Measurements from ENCODE around the gene ZFAND3.
"Not testable (repeated sequence)": the region's sequence is repeated elsewhere in the genome, so short reads cannot be mapped to it uniquely, and the experiment has no call there.

DNA sequence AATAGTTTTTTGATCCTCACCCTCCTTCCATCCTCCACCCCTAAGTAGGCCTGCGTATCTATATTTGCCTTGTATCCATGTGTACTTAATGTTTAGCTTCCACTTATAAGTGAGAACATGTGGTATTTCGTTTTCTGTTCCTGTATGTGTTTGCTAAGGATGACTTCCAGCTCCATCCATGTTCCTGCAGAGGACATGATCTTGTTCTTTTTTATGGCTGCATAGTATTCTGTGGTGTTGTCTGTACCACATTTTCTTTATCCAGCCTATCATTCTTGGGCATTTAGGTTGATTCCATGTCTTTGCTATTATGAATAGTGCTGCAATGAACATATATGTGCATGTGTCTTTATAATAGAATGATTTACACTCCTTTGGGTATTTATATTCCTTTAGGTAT, 129.1 kb downstream of the ZFAND3 start:
- not testable (repeated sequence) for TF ChIP-seq EGR1 (IDR thresholded peaks at IDR 0.05; ENCODE audit: low read depth); YY1 (IDR thresholded peaks at IDR 0.05; ENCODE audit: extremely low read depth, insufficient replicate concordance, low read depth, low read length); EZH2phosphoT487 (IDR thresholded peaks at IDR 0.05; ENCODE audit: borderline replicate concordance); POLR2A (IDR thresholded peaks at IDR 0.05; ENCODE audit: borderline replicate concordance, extremely low read depth, insufficient read depth, insufficient read length); FOSL1 (IDR thresholded peaks at IDR 0.05; ENCODE audit: low read depth); POLR2AphosphoS5 (IDR thresholded peaks at IDR 0.05; ENCODE audit: low read depth, low read length); RAD21 (IDR thresholded peaks at IDR 0.05; ENCODE audit: low read depth); ZFX (IDR thresholded peaks at IDR 0.05)
- TF ChIP-seq, protein P1, sequence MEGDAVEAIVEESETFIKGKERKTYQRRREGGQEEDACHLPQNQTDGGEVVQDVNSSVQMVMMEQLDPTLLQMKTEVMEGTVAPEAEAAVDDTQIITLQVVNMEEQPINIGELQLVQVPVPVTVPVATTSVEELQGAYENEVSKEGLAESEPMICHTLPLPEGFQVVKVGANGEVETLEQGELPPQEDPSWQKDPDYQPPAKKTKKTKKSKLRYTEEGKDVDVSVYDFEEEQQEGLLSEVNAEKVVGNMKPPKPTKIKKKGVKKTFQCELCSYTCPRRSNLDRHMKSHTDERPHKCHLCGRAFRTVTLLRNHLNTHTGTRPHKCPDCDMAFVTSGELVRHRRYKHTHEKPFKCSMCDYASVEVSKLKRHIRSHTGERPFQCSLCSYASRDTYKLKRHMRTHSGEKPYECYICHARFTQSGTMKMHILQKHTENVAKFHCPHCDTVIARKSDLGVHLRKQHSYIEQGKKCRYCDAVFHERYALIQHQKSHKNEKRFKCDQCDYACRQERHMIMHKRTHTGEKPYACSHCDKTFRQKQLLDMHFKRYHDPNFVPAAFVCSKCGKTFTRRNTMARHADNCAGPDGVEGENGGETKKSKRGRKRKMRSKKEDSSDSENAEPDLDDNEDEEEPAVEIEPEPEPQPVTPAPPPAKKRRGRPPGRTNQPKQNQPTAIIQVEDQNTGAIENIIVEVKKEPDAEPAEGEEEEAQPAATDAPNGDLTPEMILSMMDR (IDR thresholded peaks at IDR 0.05 in 2 of 3, conservative IDR thresholded peaks at IDR 0.05 in 1 of 3; ENCODE audit: borderline replicate concordance in 1 of 3, insufficient read depth in 1 of 3, low read depth in 2 of 3, low read length in 2 of 3) = not testable (repeated sequence)
- TF ChIP-seq, protein P2, sequence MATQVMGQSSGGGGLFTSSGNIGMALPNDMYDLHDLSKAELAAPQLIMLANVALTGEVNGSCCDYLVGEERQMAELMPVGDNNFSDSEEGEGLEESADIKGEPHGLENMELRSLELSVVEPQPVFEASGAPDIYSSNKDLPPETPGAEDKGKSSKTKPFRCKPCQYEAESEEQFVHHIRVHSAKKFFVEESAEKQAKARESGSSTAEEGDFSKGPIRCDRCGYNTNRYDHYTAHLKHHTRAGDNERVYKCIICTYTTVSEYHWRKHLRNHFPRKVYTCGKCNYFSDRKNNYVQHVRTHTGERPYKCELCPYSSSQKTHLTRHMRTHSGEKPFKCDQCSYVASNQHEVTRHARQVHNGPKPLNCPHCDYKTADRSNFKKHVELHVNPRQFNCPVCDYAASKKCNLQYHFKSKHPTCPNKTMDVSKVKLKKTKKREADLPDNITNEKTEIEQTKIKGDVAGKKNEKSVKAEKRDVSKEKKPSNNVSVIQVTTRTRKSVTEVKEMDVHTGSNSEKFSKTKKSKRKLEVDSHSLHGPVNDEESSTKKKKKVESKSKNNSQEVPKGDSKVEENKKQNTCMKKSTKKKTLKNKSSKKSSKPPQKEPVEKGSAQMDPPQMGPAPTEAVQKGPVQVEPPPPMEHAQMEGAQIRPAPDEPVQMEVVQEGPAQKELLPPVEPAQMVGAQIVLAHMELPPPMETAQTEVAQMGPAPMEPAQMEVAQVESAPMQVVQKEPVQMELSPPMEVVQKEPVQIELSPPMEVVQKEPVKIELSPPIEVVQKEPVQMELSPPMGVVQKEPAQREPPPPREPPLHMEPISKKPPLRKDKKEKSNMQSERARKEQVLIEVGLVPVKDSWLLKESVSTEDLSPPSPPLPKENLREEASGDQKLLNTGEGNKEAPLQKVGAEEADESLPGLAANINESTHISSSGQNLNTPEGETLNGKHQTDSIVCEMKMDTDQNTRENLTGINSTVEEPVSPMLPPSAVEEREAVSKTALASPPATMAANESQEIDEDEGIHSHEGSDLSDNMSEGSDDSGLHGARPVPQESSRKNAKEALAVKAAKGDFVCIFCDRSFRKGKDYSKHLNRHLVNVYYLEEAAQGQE (IDR thresholded peaks at IDR 0.05; ENCODE audit: low read depth) = not testable (repeated sequence)
- TF ChIP-seq, protein P3, sequence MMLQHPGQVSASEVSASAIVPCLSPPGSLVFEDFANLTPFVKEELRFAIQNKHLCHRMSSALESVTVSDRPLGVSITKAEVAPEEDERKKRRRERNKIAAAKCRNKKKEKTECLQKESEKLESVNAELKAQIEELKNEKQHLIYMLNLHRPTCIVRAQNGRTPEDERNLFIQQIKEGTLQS (IDR thresholded peaks at IDR 0.05) = not testable (repeated sequence)
- TF ChIP-seq, protein P4, sequence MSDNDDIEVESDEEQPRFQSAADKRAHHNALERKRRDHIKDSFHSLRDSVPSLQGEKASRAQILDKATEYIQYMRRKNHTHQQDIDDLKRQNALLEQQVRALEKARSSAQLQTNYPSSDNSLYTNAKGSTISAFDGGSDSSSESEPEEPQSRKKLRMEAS (IDR thresholded peaks at IDR 0.05) = not testable (repeated sequence)
